ENCODE results near the gene ADCY6. TPM values are rescaled to one million over a fixed set of nuclear protein-coding genes. Genes with fewer than 3 reads are reported as not detected.

ADCY6 gene
- total RNA-seq, 1 donor from 2014 or later: 128 TPM

- no peak for TF ChIP-seq CTCF (IDR thresholded peaks at IDR 0.05; ENCODE audit: unreplicated experiment)
- Mint-ChIP-seq H3K27me3 (no peaks in the 10 kb centered on the region), H3K36me3 (ENCODE audit: insufficient read depth) (no peaks in the 10 kb centered on the region), H3K4me3 (ENCODE audit: low read depth) (no peak overlapping the region), H3K9me3 (ENCODE audit: low read depth) (no peaks in the 10 kb centered on the region), H3K27ac (no peak overlapping the region), H3K4me1 (ENCODE audit: low read depth) (peaks cover 2% of the 10 kb centered on the region)
- DNase-seq (ENCODE audit: low spot score, unreplicated experiment): no peak
These were observed 11.6 kb upstream of the ADCY6 start for GRCh38 chr12:48800457-48800856.

GRCh38 chr12:48796976-48797375, 8.1 kb upstream of the ADCY6 start:
- no peaks in the 10 kb centered on the region for H3K9me3 Mint-ChIP-seq (ENCODE audit: low read depth)
- H3K4me3 Mint-ChIP-seq (ENCODE audit: low read depth): no peak overlapping the region
- H3K27ac Mint-ChIP-seq: no peak overlapping the region
- no peak for DNase-seq (ENCODE audit: low spot score, unreplicated experiment)
- H3K36me3 Mint-ChIP-seq (ENCODE audit: insufficient read depth): no peaks in the 10 kb centered on the region
- H3K27me3 Mint-ChIP-seq: no peaks in the 10 kb centered on the region
- no peak for TF ChIP-seq CTCF (IDR thresholded peaks at IDR 0.05; ENCODE audit: unreplicated experiment)
- H3K4me1 Mint-ChIP-seq (ENCODE audit: low read depth): peaks cover 2% of the 10 kb centered on the region

- TF ChIP-seq CTCF (IDR thresholded peaks at IDR 0.05; ENCODE audit: unreplicated experiment): peak; percentile 92
- H3K4me1 Mint-ChIP-seq (ENCODE audit: low read depth): peaks cover 2% of the 10 kb centered on the region
- H3K9me3 Mint-ChIP-seq (ENCODE audit: low read depth): no peaks in the 10 kb centered on the region
- no peaks in the 10 kb centered on the region for H3K27me3 Mint-ChIP-seq
- no peaks in the 10 kb centered on the region for H3K36me3 Mint-ChIP-seq (ENCODE audit: insufficient read depth)
- H3K27ac Mint-ChIP-seq: no peak overlapping the region
- DNase-seq (ENCODE audit: low spot score, unreplicated experiment): peak; percentile 61
- H3K4me3 Mint-ChIP-seq (ENCODE audit: low read depth): no peak overlapping the region
These were observed 6.9 kb upstream of the ADCY6 start for GRCh38 chr12:48795550-48796455.

- Mint-ChIP-seq H3K4me1 (ENCODE audit: low read depth) (peaks cover 10% of the 10 kb centered on the region), H3K27ac (no peak overlapping the region), H3K27me3 (no peaks in the 10 kb centered on the region), H3K9me3 (ENCODE audit: low read depth) (no peaks in the 10 kb centered on the region), H3K4me3 (ENCODE audit: low read depth) (no peak overlapping the region), H3K36me3 (ENCODE audit: insufficient read depth) (no peaks in the 10 kb centered on the region)
- DNase-seq (ENCODE audit: low spot score, unreplicated experiment): no peak
- TF ChIP-seq CTCF (IDR thresholded peaks at IDR 0.05; ENCODE audit: unreplicated experiment): no peak
These were observed 6.0 kb upstream of the ADCY6 start for GRCh38 chr12:48794870-48795269.

- peaks cover 11% of the 10 kb centered on the region for H3K4me1 Mint-ChIP-seq (ENCODE audit: low read depth)
These were observed 4.8 kb upstream of the ADCY6 start for GRCh38 chr12:48793696-48794095.

More at GRCh38 chr12:48793696-48794095, 4.8 kb upstream of the ADCY6 start:
- Mint-ChIP-seq H3K4me3 (ENCODE audit: low read depth) (no peak overlapping the region), H3K36me3 (ENCODE audit: insufficient read depth) (no peaks in the 10 kb centered on the region), H3K9me3 (ENCODE audit: low read depth) (no peaks in the 10 kb centered on the region), H3K27ac (no peak overlapping the region), H3K27me3 (no peaks in the 10 kb centered on the region)
- no peak for TF ChIP-seq CTCF (IDR thresholded peaks at IDR 0.05; ENCODE audit: unreplicated experiment)
- no peak for DNase-seq (ENCODE audit: low spot score, unreplicated experiment)
